Measurements from ENCODE around the gene NOL4L.
"Not testable (repeated sequence)": the region's sequence is repeated elsewhere in the genome, so short reads cannot be mapped to it uniquely, and the experiment has no call there.

NOL4L gene

DNA sequence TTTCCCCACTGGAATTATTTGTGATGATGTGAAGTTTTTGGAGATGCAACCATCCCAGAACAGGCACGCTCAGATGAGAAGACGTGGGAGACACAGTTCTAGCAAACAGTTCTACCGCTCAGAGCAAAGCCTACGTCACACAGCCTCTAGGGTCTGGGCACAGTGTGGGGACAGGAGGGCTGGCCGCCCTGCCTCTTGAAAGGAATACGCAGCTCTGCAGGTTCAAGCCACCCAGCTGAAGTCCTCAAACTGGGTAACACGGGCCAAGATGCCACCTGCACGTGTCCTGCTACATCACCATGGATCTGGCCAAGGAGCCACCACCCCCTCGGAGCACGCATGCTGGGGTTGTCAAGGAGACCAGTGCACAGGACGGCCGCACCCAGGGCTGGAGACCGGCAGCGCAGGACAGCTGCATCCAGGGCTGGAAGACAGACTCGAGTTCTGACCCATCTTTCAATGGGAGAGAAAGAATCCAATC, 75.0 kb downstream of the NOL4L start:
- DNase-seq (ENCODE audit: low read depth in 3 of 3), result no peak

DNA sequence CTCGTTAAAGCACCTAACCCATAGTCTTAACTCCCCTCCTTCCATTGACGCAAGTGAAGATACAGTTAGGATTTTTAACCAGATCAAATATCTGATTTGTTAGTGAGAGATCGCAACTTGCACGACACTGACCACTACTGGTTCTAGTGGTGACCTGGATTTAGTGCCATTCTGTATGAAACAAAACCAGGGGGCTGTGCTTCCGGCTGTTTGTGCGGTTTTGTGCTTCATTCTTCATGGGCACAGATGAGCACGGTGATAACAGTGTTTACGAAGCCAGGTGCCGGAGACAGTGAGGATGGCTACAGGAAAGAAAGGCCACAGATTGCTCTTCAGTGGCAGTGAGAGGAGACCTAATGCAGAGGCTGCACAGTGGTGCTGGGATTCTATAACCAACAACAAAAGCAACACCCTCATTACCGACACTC, 75.5 kb downstream of the NOL4L start:
- DNase-seq (ENCODE audit: low read depth in 3 of 3), result peak in 1 of 3 experiments; percentile 30

DNA sequence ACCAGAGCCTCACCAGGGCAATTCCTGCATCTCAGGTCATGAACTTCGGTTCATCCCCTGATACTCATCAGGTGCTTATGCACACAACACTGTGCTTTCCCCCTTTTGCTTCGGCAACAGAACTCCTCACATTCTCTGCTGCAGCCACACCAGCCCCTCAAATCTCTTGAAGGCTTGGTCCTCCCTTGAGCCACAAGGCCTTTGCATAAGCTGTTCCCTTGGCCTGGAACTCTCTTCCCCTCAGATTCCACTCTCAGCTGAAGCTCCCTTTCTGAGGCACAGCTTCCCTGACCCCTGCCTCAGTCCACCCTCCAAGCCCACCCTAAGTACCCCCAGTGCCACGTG, 76.4 kb downstream of the NOL4L start:
- DNase-seq (ENCODE audit: low read depth in 3 of 3), result no peak

DNA sequence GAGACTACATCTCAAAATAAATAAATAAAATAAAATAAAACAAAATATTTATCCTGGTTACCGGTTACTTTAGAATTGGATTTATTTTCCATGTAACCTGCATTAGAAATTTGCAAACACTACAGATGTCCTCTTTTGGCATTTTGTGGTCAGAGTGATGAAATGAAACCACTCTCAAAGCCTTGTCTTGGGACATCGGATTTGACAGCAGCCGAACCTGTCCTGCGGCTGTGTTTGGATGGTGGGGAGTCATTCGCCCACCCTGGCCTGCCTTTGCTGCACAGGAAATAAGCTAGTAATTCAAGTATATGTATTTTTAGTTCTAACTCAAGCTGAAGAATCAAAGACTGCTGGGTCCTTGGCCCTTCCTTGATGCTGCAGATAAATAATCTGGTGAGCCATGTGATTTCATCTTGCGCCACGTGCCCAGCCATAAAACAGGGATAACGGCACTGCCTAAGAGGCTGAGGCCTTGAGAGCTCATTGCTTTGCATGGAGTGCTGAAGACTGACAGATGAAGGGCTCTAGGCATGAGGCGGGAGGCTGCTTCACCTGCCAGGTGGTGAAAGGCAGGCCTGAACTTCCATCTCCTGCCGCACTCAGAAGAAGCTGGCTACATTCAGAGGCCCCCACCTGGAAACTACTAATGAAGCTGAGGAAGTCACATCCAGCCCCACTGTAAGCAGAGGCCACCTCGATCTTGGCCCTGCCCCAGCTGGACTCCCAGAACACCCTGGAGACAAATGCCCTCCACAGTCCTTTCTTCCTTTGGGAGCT, 76.9 kb downstream of the NOL4L start:
- no peak for DNase-seq (ENCODE audit: low read depth in 3 of 3)

DNA sequence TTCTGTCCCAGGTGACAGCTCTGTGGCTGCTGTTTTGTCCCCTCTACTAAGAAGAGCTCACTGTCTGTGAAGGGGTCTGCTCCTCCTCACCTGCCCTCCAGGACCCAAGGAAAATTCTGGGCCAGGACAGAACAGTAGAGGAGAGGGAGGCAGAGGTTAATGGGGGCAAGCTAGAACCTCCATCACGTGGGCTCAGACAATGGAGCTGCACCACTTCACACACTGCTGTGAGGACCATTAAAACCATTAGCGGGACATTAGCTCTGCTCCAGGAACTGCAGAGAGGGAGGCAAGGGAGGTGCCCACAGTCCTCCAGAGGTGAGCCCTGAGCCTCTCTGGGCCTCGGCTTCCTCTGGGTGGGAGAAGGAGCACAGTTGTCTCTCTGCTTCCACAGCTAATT, 78.4 kb downstream of the NOL4L start:
- no peak for DNase-seq (ENCODE audit: low read depth in 3 of 3)

DNA sequence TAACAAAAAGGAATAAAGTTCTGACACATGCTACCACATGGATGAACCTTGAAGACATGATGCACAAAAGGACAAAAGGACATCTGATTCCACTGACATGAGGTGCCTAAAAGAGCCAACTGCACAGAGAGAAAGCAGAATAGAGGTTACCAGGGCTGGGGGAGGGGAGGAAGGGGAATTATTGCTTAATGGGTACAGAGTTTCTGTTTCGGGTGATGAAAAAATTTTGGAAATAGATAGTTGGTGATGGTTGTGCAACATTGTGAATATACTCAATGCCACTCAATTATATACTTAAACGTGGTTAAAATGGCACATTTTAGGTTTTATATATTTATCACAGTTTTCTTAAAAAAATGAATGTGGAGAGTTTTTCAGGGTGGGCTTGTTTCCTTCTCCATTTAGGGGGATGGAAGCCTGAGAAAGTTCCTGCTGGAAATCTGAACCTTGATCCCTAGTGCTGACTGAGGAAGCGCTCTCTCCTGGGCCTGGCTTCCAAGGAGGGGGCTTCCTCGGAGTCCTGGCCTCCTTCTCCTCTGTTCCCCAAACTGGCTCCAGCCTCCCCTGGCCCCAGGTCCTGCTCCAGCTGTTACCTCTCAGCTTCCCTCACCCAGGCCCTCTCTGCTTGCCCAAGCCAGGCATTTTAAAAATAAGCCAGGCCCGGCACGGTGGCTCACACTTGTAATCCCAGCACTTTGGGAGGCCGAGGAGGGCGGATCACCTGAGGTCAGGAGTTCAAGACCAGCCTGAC, 79.2 kb downstream of the NOL4L start:
- no peak for DNase-seq (ENCODE audit: low read depth in 3 of 3)

DNA sequence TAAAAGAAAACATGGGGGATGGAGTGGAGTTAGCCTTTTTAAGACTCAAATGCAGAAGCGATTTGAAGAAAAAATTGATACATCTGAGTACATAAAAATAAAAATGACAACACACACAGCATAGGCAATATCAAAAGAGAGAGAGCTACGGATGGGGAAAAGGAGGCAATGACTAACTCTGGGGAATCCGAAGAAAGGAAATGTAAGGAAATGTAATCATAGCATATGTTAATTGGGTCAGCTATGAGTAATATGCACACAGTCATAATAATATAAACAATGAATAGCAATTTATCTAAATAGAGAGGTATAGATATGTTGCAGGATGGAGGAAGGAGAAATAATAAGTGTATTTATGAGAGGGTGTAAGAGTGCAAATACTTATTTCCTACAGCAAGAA, 83.4 kb downstream of the NOL4L start:
- no peak for DNase-seq (ENCODE audit: low read depth in 3 of 3)

DNA sequence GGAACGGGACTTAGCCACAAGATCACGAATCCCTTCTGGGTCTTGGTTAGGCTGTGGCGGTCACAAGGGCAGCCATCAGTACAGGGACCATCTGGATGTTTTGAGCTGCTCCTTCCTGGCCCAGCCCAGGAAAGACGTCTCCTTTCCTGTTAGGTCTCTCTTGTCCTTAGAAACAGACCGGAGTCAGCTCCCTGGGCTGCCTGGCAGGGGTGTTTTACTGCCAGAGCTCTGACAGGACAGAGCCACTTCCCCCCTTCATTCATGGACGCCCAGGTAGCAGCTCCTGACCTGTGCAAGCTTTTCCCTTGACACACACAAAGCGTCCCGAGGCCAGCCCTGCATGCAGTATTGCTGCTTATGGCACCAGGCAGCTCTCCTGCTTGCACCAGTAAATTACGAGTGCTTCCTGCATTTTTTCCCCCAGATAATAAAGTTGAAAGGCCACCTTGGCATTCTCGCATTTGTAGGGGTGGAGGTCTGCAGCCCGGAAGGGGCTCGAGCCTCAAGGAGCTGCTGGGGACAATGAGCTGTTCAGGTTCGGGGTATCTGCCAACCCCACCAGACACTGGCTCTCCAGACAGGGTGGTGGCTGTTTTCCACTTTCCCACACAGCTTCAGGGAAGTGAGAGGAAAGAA, 87.4 kb downstream of the NOL4L start:
- no peak for DNase-seq (ENCODE audit: low read depth in 3 of 3)

DNA sequence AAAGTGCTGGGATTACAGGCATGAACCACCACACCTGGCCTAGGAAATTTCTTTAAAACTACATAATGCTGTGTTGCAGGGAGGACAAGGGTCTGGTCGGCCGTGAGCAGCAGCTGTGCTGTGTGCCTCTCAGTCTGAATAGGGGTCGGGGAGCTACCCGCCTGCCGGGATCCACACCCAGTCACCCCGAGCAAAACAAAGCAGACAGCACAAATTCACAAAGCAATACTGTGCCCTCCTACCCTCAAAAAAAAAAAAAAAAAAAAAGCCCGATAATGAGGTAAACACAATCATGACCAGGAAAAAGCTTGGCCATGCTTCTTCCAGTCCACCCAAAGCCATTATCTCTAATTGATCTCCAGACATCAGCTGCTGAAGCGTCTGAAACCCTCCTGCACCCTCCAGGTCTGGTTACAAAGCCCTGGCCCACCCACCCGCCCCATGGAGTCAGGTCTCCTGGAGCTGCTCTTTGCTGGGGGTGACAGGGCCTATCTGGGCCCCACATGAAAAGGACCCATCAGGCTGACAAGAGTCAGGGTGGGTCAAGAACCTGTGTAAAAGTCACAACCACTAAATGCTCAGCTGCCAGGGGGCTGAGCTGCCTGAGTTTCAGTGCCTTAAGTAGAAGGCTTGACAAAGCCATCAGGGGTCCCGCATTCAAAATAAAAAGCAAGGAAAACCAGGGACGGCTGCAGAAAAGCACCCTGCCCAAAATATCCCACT, 88.2 kb downstream of the NOL4L start:
- DNase-seq (ENCODE audit: low read depth in 3 of 3), result no peak

DNA sequence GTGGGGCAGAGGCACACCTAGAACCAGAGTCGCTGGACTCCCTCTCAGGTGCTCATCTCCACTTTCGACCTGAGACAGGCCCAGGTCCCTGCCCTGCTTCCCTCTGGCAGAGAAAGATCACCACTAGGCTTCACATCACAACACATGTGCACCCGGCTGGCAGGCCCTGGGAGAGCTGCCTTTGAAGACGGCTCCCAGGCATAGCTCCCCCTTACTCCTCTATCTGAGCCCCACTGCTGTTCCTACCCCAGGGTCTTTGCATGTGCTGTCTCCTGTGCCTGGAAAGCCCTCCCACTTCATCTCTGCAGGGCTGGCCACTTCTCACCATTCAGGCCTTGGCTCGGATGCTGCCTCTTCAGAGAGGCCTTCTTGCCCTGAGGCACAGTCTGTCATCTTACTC, 89.2 kb downstream of the NOL4L start:
- DNase-seq (ENCODE audit: low read depth in 3 of 3), result no peak

DNA sequence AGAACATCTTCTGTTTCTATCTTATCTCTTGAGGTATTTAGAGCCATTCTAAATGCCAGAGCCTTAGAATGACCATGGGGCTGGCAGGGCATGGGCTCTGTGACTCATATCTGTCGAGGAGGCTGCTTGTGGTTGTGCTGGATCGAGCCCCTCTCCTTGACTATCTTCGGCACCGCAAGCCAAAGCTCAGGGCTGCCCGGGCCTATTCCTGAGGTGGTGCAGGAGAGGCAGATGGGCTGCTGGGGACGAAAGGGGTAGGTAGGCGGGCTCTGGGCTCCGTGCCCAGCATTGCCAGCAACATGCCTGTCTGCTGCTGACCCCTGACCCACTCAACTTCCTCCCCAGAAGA, 89.9 kb downstream of the NOL4L start:
- no peak for DNase-seq (ENCODE audit: low read depth in 3 of 3)

DNA sequence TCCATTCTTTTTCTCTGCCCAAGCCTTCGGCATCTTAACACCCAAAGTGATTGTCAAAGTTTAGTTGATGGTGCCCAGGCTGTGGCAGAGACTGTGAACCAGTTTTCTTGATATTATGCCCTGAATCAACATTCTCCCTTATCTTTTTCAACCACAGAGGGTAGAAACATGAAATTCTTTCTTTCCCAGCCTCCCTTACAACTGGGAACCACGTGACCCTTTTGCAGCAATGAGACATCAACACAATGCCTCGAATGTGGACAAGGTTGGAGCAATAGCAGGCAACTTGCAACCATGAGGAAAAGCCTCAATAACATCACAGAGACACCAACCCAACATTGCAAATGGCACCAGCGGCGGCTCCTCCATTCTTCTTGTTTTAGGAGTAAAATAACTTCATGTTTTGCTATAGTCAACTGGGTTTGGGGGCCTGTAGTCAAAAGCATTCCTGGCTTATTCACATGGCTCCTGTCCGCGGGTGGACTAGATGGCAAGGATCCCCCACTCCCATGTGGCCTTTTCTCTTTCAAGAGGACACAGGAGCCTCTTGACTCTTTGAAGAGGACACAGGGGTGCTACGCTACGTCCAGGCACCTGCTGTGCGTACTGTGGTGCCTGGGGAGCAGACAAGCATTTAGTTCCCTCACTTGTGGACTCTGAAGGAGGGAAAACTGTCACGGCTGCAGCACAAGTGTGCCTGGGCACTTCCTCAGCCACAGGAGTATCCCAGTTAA, 90.5 kb downstream of the NOL4L start:
- no peak for DNase-seq (ENCODE audit: low read depth in 3 of 3)

DNA sequence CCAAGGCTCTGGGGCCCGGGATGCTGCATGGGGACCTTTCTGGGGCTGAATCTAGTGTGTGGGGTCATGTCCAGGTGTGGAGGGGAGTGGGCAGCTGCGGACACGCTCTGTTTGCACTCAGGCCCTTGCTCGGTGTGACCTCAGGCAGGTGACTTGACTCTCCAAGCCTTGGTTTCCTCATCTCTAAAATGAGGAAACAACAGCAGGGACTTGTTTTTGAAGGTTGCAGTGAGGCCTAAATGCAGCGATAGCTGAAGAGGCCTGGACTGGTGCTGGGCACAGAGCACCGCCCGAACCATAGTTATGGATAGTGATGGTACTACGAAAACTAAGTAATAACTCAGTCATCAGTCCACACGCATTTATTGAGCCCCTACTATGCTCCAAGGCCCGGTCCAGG, 91.8 kb downstream of the NOL4L start:
- no peak for DNase-seq (ENCODE audit: low read depth in 3 of 3)

DNA sequence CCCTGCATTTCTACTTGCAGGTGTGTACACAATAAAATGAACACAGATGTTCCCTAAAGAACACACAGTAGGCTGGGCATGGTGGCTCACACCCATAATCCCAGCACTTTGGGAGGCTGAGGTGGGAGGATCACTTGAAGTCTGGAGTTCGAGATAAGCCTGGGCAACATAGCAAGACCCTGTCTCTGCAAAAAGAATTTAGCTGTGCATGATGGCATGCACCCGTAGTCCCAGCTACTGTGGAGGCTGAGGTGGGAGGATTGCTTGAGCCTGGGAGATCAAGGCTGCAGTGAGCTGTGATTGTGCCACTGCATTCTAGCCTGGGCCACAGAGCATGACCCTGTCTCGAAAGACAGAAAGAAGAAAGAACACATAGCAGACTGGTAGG, 93.4 kb downstream of the NOL4L start:
- not testable (repeated sequence) for DNase-seq (ENCODE audit: low read depth in 3 of 3)

DNA sequence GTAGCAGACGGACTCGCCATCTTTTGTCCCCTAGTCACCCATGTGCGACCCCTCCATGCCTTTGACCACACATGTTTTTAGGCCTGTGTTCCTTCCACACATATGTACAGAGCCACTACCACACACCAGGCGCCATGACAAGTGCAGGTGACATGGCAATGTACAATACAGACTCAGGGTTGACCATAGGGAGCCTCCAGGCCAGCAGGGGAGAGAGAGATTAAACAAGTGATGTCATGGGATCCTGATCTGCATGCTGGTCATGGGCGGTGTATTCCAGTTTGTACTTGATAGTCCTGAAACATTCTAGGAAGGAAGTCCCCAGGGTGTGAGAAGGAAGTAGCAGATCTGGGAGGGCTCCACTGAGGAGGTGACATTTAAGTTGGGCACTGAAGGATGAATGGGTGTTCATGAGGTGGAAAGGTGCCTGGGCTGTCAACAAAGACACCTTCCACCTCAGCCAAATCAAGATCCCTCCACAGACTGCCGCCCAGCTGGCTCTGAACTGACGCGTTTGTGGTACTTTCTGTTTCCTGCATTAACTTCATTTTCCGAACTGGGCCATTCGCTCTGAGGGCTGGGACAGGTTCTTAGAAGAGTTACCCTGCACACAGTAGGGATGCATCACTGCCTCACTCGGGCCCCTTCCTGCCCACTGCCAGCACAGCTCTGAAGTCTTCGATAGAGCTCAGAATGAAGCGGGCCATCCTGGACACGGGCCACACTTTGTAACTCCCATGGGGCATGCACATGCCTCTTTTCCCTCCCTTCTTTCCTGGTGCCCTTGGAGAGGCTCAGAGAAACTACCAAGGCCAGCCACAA, 94.0 kb downstream of the NOL4L start:
- no peak for DNase-seq (ENCODE audit: low read depth in 3 of 3)

DNA sequence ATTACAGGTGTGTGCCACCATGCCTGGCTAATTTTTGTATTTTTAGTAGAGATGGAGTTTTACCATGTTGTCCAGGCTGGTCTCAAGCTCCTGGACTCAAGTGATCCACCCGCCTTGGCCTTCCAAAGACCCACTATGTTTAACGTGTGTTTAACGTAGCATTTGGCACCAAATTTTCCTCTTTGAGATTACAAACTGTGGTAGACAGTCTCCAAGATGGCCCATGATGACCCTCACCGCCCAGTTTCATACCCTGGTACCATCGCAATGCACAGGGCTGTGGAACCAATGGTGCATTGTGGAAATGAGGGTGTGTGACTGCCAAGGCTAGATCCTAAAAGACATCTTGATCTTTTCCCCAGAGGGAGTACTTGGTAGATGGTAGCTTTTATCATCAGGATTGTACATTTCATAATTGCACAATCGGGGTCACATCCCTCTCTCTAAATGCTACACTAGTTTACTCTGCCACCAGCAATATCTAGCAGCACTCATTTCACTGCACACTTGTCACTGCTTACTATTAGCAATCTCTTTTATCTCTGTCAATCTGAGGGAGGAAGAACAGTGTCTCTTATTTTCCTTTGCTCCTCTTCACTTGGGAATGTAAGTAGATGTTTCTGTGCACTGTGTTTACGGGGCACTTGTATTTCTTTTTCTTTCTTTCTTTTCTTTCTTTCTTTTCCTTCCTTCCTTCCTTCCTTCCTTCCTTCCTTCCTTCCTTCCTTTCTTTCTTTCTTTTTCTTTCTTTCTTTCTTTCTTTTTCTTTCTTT, 96.9 kb downstream of the NOL4L start:
- no peak for DNase-seq (ENCODE audit: low read depth in 3 of 3)

DNA sequence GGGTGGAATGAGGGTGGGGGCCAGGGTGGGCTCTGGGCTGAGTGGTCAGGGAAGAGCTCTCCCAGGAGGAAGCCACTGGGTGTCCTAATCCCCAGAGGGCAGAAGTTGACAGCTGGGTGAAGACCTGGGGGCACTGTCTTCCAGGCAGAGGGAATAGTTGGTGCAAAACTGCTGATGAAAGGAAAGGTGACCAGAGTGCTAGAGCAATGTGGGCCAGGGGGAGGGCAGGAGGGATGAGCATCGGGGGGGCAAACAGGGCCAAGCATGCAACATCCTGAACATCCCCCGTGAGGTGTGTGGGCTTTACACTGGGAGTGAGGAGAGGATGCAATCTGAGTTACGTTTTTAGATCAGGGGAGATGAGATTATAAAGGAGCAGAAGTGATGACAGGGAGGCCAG, 97.8 kb downstream of the NOL4L start:
- DNase-seq (ENCODE audit: low read depth in 3 of 3), result no peak

DNA sequence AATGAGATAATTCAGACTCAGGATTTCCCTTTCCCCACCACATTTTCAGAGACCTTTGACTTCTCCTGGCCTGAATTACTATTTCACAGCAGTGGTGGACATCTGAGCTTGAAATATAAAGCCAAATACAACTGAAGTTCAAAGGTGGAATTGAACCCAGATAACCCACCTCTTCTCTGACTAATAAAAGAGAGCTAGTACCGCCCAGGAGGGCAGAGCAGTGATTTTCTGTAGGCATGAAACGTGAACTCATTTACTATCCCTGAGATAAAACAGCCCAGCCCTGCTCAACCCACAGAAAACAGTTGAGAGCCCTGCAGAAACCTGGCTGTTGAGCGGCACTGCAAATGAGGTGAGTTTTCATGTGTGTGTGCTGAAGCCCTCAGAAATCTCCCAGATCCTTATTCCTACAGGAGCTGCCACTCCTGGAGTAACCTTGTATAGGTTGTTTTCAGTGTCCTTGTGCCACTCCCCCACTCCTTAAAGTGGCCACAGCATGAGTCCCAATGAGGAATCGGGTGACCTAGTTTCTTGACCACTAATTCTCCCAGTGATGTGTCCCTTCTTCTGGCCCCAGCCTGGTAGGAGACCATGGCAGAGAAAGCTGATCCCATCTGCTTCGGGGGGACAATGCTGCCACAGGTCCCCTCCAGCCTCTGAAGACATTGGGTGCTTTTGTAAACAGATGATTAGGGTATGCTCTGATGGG, 99.2 kb downstream of the NOL4L start:
- no peak for DNase-seq (ENCODE audit: low read depth in 3 of 3)

Data from stimulated activated CD4-positive, alpha-beta T cell treated with anti-CD3 and anti-CD28 coated beads, TNF-alpha, amount 100 ng/mL, for 24 hours (primary cell).